ENCODE results near the gene MYO7B.

Gene MYO7B

GRCh38 chr2:127624320-127624755, 88.9 kb downstream of the MYO7B start:
- Histone ChIP-seq H3K27me3 (ENCODE audit: insufficient read depth, low read length) (peaks cover 14% of the 10 kb centered on the region; the same call in 1 of the 2 replicates), H4K20me1 (ENCODE audit: insufficient read depth, low read length) (no peaks in the 10 kb centered on the region), H3K4me3 (ENCODE audit: low read depth, low read length, poor library complexity, severe bottlenecking) (no peak overlapping the region), H3K4me2 (ENCODE audit: low read length) (no peak overlapping the region), H3K9me2 (ENCODE audit: low read depth, low read length) (no peaks in the 10 kb centered on the region), H3K36me3 (ENCODE audit: insufficient read depth, low read length) (no peaks in the 10 kb centered on the region), H3K9ac (ENCODE audit: low read length) (no peak overlapping the region), H3F3A (ENCODE audit: insufficient read depth, low read length) (no peaks in the 10 kb centered on the region), H3K9me3 (ENCODE audit: low read length) (no peaks in the 10 kb centered on the region), H3K27ac (ENCODE audit: low read depth, low read length, poor library complexity, severe bottlenecking) (no peak overlapping the region), H3K79me2 (ENCODE audit: insufficient read depth, low read length) (no peaks in the 10 kb centered on the region), H2AFZ (ENCODE audit: low read length) (no peak overlapping the region), H3K4me1 (ENCODE audit: insufficient read depth, low read length, severe bottlenecking) (no peaks in the 10 kb centered on the region)
- TF ChIP-seq CTCF (IDR thresholded peaks at IDR 0.05; ENCODE audit: low read length) = no peak
- TF ChIP-seq EZH2 (IDR thresholded peaks at IDR 0.05; ENCODE audit: borderline replicate concordance, low read length) = no peak

GRCh38 chr2:127624756-127625571, 89.5 kb downstream of the MYO7B start:
- H3K4me2 ChIP-seq (ENCODE audit: low read length) = no peak overlapping the region
- no peak overlapping the region for H3K9ac ChIP-seq (ENCODE audit: low read length)
- no peaks in the 10 kb centered on the region for H3K79me2 ChIP-seq (ENCODE audit: insufficient read depth, low read length)
- no peaks in the 10 kb centered on the region for H3K4me1 ChIP-seq (ENCODE audit: insufficient read depth, low read length, severe bottlenecking)
- H3K27ac ChIP-seq (ENCODE audit: low read depth, low read length, poor library complexity, severe bottlenecking) = no peak overlapping the region
- TF ChIP-seq EZH2 (IDR thresholded peaks at IDR 0.05; ENCODE audit: borderline replicate concordance, low read length) = no peak
- TF ChIP-seq CTCF (IDR thresholded peaks at IDR 0.05; ENCODE audit: low read length) = no peak
- no peaks in the 10 kb centered on the region for H3F3A ChIP-seq (ENCODE audit: insufficient read depth, low read length)
- no peaks in the 10 kb centered on the region for H3K9me2 ChIP-seq (ENCODE audit: low read depth, low read length)
- H4K20me1 ChIP-seq (ENCODE audit: insufficient read depth, low read length) = no peaks in the 10 kb centered on the region
- H2AFZ ChIP-seq (ENCODE audit: low read length) = no peak overlapping the region
- no peaks in the 10 kb centered on the region for H3K9me3 ChIP-seq (ENCODE audit: low read length)
- H3K4me3 ChIP-seq (ENCODE audit: low read depth, low read length, poor library complexity, severe bottlenecking) = no peak overlapping the region
- H3K36me3 ChIP-seq (ENCODE audit: insufficient read depth, low read length) = no peaks in the 10 kb centered on the region
- H3K27me3 ChIP-seq (ENCODE audit: insufficient read depth, low read length) = peaks cover 13% of the 10 kb centered on the region; the same call in 1 of the 2 replicates

GRCh38 chr2:127625572-127625951, 90.1 kb downstream of the MYO7B start:
- H3K9me3 ChIP-seq (ENCODE audit: low read length) = no peaks in the 10 kb centered on the region

More at GRCh38 chr2:127625572-127625951, 90.1 kb downstream of the MYO7B start:
- Histone ChIP-seq H4K20me1 (ENCODE audit: insufficient read depth, low read length) (no peaks in the 10 kb centered on the region), H3K27ac (ENCODE audit: low read depth, low read length, poor library complexity, severe bottlenecking) (no peak overlapping the region), H3K79me2 (ENCODE audit: insufficient read depth, low read length) (no peaks in the 10 kb centered on the region), H3K4me1 (ENCODE audit: insufficient read depth, low read length, severe bottlenecking) (no peaks in the 10 kb centered on the region), H3F3A (ENCODE audit: insufficient read depth, low read length) (no peaks in the 10 kb centered on the region), H3K4me3 (ENCODE audit: low read depth, low read length, poor library complexity, severe bottlenecking) (no peak overlapping the region), H3K9me2 (ENCODE audit: low read depth, low read length) (no peaks in the 10 kb centered on the region), H3K4me2 (ENCODE audit: low read length) (no peak overlapping the region), H3K27me3 (ENCODE audit: insufficient read depth, low read length) (peaks cover 11% of the 10 kb centered on the region; the same call in 1 of the 2 replicates), H2AFZ (ENCODE audit: low read length) (no peak overlapping the region), H3K36me3 (ENCODE audit: insufficient read depth, low read length) (no peaks in the 10 kb centered on the region), H3K9ac (ENCODE audit: low read length) (no peak overlapping the region)
- no peak for TF ChIP-seq CTCF (IDR thresholded peaks at IDR 0.05; ENCODE audit: low read length)
- no peak for TF ChIP-seq EZH2 (IDR thresholded peaks at IDR 0.05; ENCODE audit: borderline replicate concordance, low read length)

Measured in OCI-LY1 (cell line).